GM20000 (cell line): ENCODE results near the gene PRKAR1B.

Experiments
- DNase-seq: peaks from one replicate; pipeline ENCODE4 v3.0.0; 2012; ENCODE audit warnings: low spot score
- CTCF ChIP-seq: IDR thresholded peaks from 2 replicates; pipeline ENCODE4 v1.5.1; 2012; ENCODE audit warnings: mild to moderate bottlenecking, control low read depth; ENCODE audit errors: extremely low read depth, missing control alignments

The PRKAR1B gene

GRCh38 chr7:763762-764161, 36.7 kb upstream of the PRKAR1B start:
- no peak for TF ChIP-seq CTCF
- DNase-seq: no peak

- no peak for DNase-seq
- TF ChIP-seq CTCF: no peak
Observed at GRCh38 chr7:762885-763284, 35.8 kb upstream of the PRKAR1B start.

- no peak for TF ChIP-seq CTCF
- no peak for DNase-seq
Observed at GRCh38 chr7:761631-762030, 34.5 kb upstream of the PRKAR1B start.

GRCh38 chr7:761101-761500, 34.0 kb upstream of the PRKAR1B start:
- DNase-seq: no peak
- no peak for TF ChIP-seq CTCF

GRCh38 chr7:760006-760405, 32.9 kb upstream of the PRKAR1B start:
- DNase-seq: no peak
- TF ChIP-seq CTCF: no peak

- DNase-seq: no peak
- no peak for TF ChIP-seq CTCF
Observed at GRCh38 chr7:759569-759968, 32.5 kb upstream of the PRKAR1B start.

GRCh38 chr7:757741-758163, 30.7 kb upstream of the PRKAR1B start:
- no peak for DNase-seq
- TF ChIP-seq CTCF: no peak
